A549 treated with AZD9567 at 1 μM for 4 hours (cell line): Measurements from ENCODE around the gene GEMIN5. TPM values are rescaled to one million over a fixed set of nuclear protein-coding genes. Genes with fewer than 3 reads are reported as not detected.

Experiments
- total RNA-seq: library from RNA; stranded (reverse); fragments of 200-300 nt; extraction: Qiagen RNA extraction; gene quantifications from 5 replicates; pipeline ENCODE4 v1.2.3, GENCODE V29; 2022; ENCODE audit not compliant: insufficient read depth

The GEMIN5 gene, protein sequence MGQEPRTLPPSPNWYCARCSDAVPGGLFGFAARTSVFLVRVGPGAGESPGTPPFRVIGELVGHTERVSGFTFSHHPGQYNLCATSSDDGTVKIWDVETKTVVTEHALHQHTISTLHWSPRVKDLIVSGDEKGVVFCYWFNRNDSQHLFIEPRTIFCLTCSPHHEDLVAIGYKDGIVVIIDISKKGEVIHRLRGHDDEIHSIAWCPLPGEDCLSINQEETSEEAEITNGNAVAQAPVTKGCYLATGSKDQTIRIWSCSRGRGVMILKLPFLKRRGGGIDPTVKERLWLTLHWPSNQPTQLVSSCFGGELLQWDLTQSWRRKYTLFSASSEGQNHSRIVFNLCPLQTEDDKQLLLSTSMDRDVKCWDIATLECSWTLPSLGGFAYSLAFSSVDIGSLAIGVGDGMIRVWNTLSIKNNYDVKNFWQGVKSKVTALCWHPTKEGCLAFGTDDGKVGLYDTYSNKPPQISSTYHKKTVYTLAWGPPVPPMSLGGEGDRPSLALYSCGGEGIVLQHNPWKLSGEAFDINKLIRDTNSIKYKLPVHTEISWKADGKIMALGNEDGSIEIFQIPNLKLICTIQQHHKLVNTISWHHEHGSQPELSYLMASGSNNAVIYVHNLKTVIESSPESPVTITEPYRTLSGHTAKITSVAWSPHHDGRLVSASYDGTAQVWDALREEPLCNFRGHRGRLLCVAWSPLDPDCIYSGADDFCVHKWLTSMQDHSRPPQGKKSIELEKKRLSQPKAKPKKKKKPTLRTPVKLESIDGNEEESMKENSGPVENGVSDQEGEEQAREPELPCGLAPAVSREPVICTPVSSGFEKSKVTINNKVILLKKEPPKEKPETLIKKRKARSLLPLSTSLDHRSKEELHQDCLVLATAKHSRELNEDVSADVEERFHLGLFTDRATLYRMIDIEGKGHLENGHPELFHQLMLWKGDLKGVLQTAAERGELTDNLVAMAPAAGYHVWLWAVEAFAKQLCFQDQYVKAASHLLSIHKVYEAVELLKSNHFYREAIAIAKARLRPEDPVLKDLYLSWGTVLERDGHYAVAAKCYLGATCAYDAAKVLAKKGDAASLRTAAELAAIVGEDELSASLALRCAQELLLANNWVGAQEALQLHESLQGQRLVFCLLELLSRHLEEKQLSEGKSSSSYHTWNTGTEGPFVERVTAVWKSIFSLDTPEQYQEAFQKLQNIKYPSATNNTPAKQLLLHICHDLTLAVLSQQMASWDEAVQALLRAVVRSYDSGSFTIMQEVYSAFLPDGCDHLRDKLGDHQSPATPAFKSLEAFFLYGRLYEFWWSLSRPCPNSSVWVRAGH (N-terminal part only)
- 23.4 to 28.8 TPM (median 24.7 TPM) in 5 replicates for total RNA-seq

DNA sequence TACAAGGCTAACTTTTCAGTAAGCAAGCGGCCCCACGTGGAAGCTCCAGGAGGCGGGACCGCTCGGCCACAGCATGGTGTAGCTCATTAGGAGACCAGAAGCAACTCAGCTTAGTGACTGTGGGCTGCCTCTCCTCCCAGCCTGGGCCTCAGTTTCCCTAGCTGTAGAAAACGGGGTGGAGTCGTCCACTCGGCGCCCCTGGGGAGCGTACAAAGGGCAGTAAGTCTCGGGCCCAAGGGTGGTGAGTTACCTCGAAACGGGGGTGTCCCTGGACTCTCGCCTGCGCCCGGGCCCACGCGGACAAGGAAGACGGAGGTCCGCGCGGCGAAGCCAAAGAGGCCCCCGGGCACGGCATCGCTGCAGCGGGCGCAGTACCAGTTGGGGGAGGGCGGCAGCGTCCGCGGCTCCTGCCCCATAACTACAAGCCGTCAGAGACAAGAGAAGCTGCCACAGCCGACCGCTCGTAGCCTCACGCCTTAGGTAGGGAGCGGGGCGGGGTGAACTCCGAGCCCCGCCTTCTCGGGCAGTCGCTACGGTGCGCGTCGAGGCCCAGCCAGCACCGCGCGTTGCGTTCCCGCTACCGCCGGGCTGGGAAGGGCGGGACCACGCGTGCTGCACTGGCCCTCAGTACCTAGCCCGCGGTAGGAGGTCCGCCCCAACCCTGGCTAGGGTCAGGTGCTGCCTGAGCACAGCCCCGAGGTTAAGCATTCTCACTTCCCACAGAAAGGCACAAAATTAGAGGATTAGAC, at the start of gene GEMIN5:
Gene GEMIN5 (minus strand): TSS at position 494 of the 749 bp plus-strand sequence. CDS start 78 bp downstream, at position 416.

DNA sequence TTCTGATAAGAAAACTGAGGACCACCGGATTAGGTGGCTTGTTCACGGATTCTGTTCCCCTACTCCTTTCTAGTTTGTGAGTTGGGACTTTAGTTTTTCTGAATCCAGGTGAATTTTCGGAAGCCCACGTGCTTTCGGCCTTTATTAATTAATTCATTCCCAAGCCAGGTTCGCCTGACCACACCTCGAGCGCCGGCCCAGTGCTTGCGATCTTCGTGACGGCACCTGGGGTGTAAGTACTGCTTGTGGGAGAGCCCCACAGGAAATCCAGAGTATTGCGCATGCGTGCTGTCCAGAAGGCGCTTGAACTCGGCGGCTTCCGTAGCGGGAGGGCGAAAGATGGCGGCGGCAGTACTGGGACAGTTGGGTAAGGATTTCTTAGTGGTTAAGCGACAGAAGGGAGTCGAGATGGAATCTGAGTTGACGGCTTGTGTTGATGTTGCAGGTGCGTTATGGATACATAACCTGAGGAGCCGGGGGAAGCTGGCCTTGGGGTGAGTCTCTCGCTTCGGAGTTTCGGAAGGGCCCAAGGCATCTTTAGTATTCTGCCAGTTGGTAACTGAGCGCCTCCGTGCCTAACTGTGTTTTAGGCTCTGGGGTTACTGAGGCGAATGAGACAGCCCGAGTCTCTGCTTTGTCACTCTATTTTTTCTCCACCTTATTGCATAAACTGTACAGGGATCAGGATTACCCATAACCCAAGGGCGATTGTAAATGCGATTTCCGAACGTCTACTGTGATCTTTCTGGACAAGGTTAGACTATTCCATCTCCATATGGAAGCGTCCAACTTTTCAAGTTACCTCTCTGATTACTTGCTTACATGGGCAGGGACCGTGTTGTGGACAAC, 3.0 kb upstream of the GEMIN5 start, which contains the start of gene MRPL22:
Gene MRPL22 (plus strand): TSS at position 302 of the 849 bp plus-strand sequence. CDS start 38 bp downstream, at position 340.

GRCh38 chr5:154858297-154858971, 79.6 kb downstream of the GEMIN5 start, which contains the start of gene CNOT8:
TSS of gene CNOT8 (plus strand) at chr5:154858627. CDS start at chr5:154863279, 4,652 bp downstream.

DNA sequence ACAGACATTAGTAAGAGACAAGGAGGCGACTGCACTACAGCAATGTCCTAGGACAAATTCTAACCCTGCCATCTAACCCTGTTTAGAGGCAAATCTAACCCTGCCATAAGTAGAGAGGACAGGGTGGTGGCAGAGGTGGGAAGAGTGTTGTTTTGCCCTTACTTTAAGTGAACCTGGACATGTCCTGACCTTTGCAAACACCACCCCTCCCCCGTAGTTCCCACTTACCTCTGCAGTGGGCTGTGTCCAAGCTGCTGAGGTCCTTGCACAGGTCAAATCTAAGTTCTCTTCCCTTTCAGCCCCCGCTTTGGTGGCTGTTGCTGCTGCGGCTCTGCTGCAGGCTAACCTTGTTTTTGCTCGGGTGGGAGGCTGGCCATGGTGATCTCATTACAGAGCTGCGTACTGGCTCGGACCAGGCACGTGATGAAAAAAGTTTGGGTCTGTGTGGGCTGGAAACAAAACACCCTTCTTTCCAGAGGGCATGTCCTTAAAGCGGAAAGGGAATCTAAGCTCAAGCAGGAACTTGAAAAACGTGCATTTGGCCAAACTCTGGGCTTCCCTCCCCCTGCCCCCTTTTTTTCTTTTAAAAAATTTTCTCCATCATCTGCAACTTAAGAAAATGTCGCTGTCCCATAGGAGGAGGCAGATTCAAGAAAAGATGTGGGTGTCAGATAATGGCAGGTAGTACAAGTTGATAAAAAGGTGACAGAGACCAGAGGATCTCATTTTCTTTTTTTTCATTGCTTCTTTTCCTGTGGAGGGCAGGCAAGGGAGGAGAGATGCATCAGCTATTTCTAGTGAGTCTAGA, 87.6 kb downstream of the GEMIN5 start, which contains the start of gene FAXDC2:
Gene FAXDC2 (minus strand): TSS at position 349 of the 808 bp plus-strand sequence. CDS start 12,425 bp downstream, outside the sequence.

Other genes starting within 250 kb of the GEMIN5 start
- gene LARP1, start 182.8 kb downstream of the GEMIN5 start, total RNA-seq = 116 to 150 TPM (median 124 TPM) in 5 replicates
- gene FAXDC2, start 87.6 kb downstream of the GEMIN5 start, total RNA-seq = 0.05 to 0.30 TPM (median 0.17 TPM) in 4 of 5 replicates, not detected in the other
- gene CNOT8, start 79.6 kb downstream of the GEMIN5 start, total RNA-seq = 32.4 to 52.8 TPM (median 36.3 TPM) in 5 replicates
- 57.3 to 77.0 TPM (median 59.2 TPM) in 5 replicates for gene MRPL22, start 2.9 kb upstream of the GEMIN5 start, total RNA-seq
- 0.02 to 0.03 TPM (median 0.02 TPM) in 3 of 5 replicates, not detected in the others for gene KIF4B, start 75.5 kb upstream of the GEMIN5 start, total RNA-seq